ENCODE measurements around the gene PYGB. TPM values are rescaled to one million over a fixed set of nuclear protein-coding genes. Genes with fewer than 3 reads are reported as not detected.

The PYGB gene
- total RNA-seq, 1 experiment from 2014 or later = 188 TPM

- Histone ChIP-seq H3K36me3 (ENCODE audit: insufficient read depth, low read length) (peaks cover 60% of the 10 kb centered on the region), H3K9me2 (replicated peaks; ENCODE audit: insufficient read depth, low read length) (no peaks in the 10 kb centered on the region), H3K27ac (ENCODE audit: low read length) (no peak overlapping the region), H3K27me3 (ENCODE audit: low read length) (no peaks in the 10 kb centered on the region), H3K4me1 (ENCODE audit: low read length) (peaks cover 14% of the 10 kb centered on the region), H2AFZ (ENCODE audit: low read length) (no peak overlapping the region), H3K9ac (ENCODE audit: low read length) (no peak overlapping the region), H3K79me2 (ENCODE audit: low read length) (no peaks in the 10 kb centered on the region), H4K20me1 (ENCODE audit: insufficient read depth, low read depth, low read length) (peaks cover 29% of the 10 kb centered on the region; the same call in 1 of the 2 replicates), H3K4me3 (ENCODE audit: low read length) (no peak overlapping the region), H3K9me3 (ENCODE audit: low read length) (no peaks in the 10 kb centered on the region), H3K4me2 (ENCODE audit: low read depth, low read length, poor library complexity, severe bottlenecking) (no peak overlapping the region)
- DNase-seq = no peak
These were observed 38.2 kb downstream of the PYGB start for GRCh38 chr20:25285856-25286798.

GRCh38 chr20:25286917-25287316 is 39.0 kb downstream of the PYGB start:
- DNase-seq = no peak
- no peak overlapping the region for H3K4me3 ChIP-seq (ENCODE audit: low read length)
- H3K27ac ChIP-seq (ENCODE audit: low read length) = no peak overlapping the region
- H2AFZ ChIP-seq (ENCODE audit: low read length) = no peak overlapping the region
- H3K4me2 ChIP-seq (ENCODE audit: low read depth, low read length, poor library complexity, severe bottlenecking) = no peak overlapping the region
- H3K9me3 ChIP-seq (ENCODE audit: low read length) = no peaks in the 10 kb centered on the region
- peaks cover 26% of the 10 kb centered on the region; the same call in 1 of the 2 replicates for H4K20me1 ChIP-seq (ENCODE audit: insufficient read depth, low read depth, low read length)
- H3K4me1 ChIP-seq (ENCODE audit: low read length) = peaks cover 6% of the 10 kb centered on the region
- peaks cover 60% of the 10 kb centered on the region for H3K36me3 ChIP-seq (ENCODE audit: insufficient read depth, low read length)
- no peaks in the 10 kb centered on the region for H3K79me2 ChIP-seq (ENCODE audit: low read length)
- H3K9me2 ChIP-seq (replicated peaks; ENCODE audit: insufficient read depth, low read length) = no peaks in the 10 kb centered on the region
- H3K9ac ChIP-seq (ENCODE audit: low read length) = no peak overlapping the region
- no peaks in the 10 kb centered on the region for H3K27me3 ChIP-seq (ENCODE audit: low read length)

GRCh38 chr20:25287631-25288290 is 39.9 kb downstream of the PYGB start:
- Histone ChIP-seq H3K9ac (ENCODE audit: low read length) (no peak overlapping the region), H3K27me3 (ENCODE audit: low read length) (no peaks in the 10 kb centered on the region), H3K79me2 (ENCODE audit: low read length) (no peaks in the 10 kb centered on the region), H3K4me3 (ENCODE audit: low read length) (no peak overlapping the region), H3K27ac (ENCODE audit: low read length) (no peak overlapping the region), H3K4me1 (ENCODE audit: low read length) (no peaks in the 10 kb centered on the region), H4K20me1 (ENCODE audit: insufficient read depth, low read depth, low read length) (peaks cover 18% of the 10 kb centered on the region; the same call in 1 of the 2 replicates), H3K36me3 (ENCODE audit: insufficient read depth, low read length) (peaks cover 59% of the 10 kb centered on the region), H3K4me2 (ENCODE audit: low read depth, low read length, poor library complexity, severe bottlenecking) (no peak overlapping the region), H3K9me3 (ENCODE audit: low read length) (no peaks in the 10 kb centered on the region), H2AFZ (ENCODE audit: low read length) (no peak overlapping the region), H3K9me2 (replicated peaks; ENCODE audit: insufficient read depth, low read length) (no peaks in the 10 kb centered on the region)
- DNase-seq = no peak

GRCh38 chr20:25288291-25289181 is 40.7 kb downstream of the PYGB start:
- Histone ChIP-seq H3K9me2 (replicated peaks; ENCODE audit: insufficient read depth, low read length) (no peaks in the 10 kb centered on the region), H3K27ac (ENCODE audit: low read length) (no peak overlapping the region)

GRCh38 chr20:25289886-25290597 is 42.2 kb downstream of the PYGB start:
- H3K9me2 ChIP-seq (replicated peaks; ENCODE audit: insufficient read depth, low read length) = no peaks in the 10 kb centered on the region
- H3K4me3 ChIP-seq (ENCODE audit: low read length) = no peak overlapping the region
- DNase-seq = no peak
- H2AFZ ChIP-seq (ENCODE audit: low read length) = no peak overlapping the region
- H3K4me1 ChIP-seq (ENCODE audit: low read length) = peaks cover 19% of the 10 kb centered on the region
- no peak overlapping the region for H3K9ac ChIP-seq (ENCODE audit: low read length)
- H3K27me3 ChIP-seq (ENCODE audit: low read length) = no peaks in the 10 kb centered on the region
- peaks cover 14% of the 10 kb centered on the region; the same call in 1 of the 2 replicates for H4K20me1 ChIP-seq (ENCODE audit: insufficient read depth, low read depth, low read length)
- H3K79me2 ChIP-seq (ENCODE audit: low read length) = no peaks in the 10 kb centered on the region
- no peak overlapping the region for H3K4me2 ChIP-seq (ENCODE audit: low read depth, low read length, poor library complexity, severe bottlenecking)
- H3K9me3 ChIP-seq (ENCODE audit: low read length) = no peaks in the 10 kb centered on the region
- peaks cover 58% of the 10 kb centered on the region for H3K36me3 ChIP-seq (ENCODE audit: insufficient read depth, low read length)
- H3K27ac ChIP-seq (ENCODE audit: low read length) = no peak overlapping the region

More at GRCh38 chr20:25288291-25289181, 40.7 kb downstream of the PYGB start:
- no peaks in the 10 kb centered on the region for H3K79me2 ChIP-seq (ENCODE audit: low read length)
- H3K9me3 ChIP-seq (ENCODE audit: low read length) = no peaks in the 10 kb centered on the region
- no peak overlapping the region for H3K4me3 ChIP-seq (ENCODE audit: low read length)
- no peaks in the 10 kb centered on the region for H3K27me3 ChIP-seq (ENCODE audit: low read length)
- H3K9ac ChIP-seq (ENCODE audit: low read length) = no peak overlapping the region
- H3K4me1 ChIP-seq (ENCODE audit: low read length) = peaks cover 4% of the 10 kb centered on the region
- peaks cover 60% of the 10 kb centered on the region for H3K36me3 ChIP-seq (ENCODE audit: insufficient read depth, low read length)
- DNase-seq = no peak
- no peak overlapping the region for H3K4me2 ChIP-seq (ENCODE audit: low read depth, low read length, poor library complexity, severe bottlenecking)
- H4K20me1 ChIP-seq (ENCODE audit: insufficient read depth, low read depth, low read length) = peaks cover 19% of the 10 kb centered on the region; the same call in 1 of the 2 replicates
- H2AFZ ChIP-seq (ENCODE audit: low read length) = no peak overlapping the region

GRCh38 chr20:25290646-25291431 is 43.0 kb downstream of the PYGB start:
- Histone ChIP-seq H3K79me2 (ENCODE audit: low read length) (no peaks in the 10 kb centered on the region), H3K27me3 (ENCODE audit: low read length) (no peaks in the 10 kb centered on the region), H2AFZ (ENCODE audit: low read length) (no peak overlapping the region), H3K9ac (ENCODE audit: low read length) (no peak overlapping the region), H3K27ac (ENCODE audit: low read length) (no peak overlapping the region), H3K9me2 (replicated peaks; ENCODE audit: insufficient read depth, low read length) (no peaks in the 10 kb centered on the region), H4K20me1 (ENCODE audit: insufficient read depth, low read depth, low read length) (peaks cover 10% of the 10 kb centered on the region; the same call in 1 of the 2 replicates), H3K4me3 (ENCODE audit: low read length) (no peak overlapping the region), H3K4me1 (ENCODE audit: low read length) (peaks cover 27% of the 10 kb centered on the region), H3K9me3 (ENCODE audit: low read length) (no peaks in the 10 kb centered on the region), H3K4me2 (ENCODE audit: low read depth, low read length, poor library complexity, severe bottlenecking) (no peak overlapping the region), H3K36me3 (ENCODE audit: insufficient read depth, low read length) (peaks cover 53% of the 10 kb centered on the region)
- no peak for DNase-seq
